Natural killer cell treated with Interleukin-12 subunit alpha and Interleukin-12 subunit beta and Interleukin-15 and Interleukin-18, amount 100 ng/mL, for 72 hours (primary cell): Measurements from ENCODE around the gene JAKMIP1. TPM values are rescaled to one million over a fixed set of nuclear protein-coding genes. Genes with fewer than 3 reads are reported as not detected.

Experiments
- ATAC-seq, 2 donors: fragments of 150-1000 bp; cut with Tn5 transposase in 1 of 2; sonication (Bioruptor Pico), chemical (Tn5 transposase) in 1 of 2; 2 replicates each; pipeline ENCODE4 v1.10.0; 2021
- DNase-seq: peaks from one replicate; pipeline ENCODE4 v3.0.0; 2022; ENCODE audit warnings: low spot score
- H3K27ac Mint-ChIP-seq, 2 donors: 1 replicate in 1 of 2; 2 replicates in 1 of 2; pipeline ENCODE4 v1.8.0; 2022; ENCODE audit warnings: mixed read lengths in 2 of 2, mild to moderate bottlenecking in 1 of 2, moderate library complexity in 1 of 2
- H3K27me3 Mint-ChIP-seq, 2 donors: 1 replicate in 1 of 2; 2 replicates in 1 of 2; pipeline ENCODE4 v1.8.0; 2022; ENCODE audit warnings: mixed read lengths in 2 of 2
- H3K36me3 Mint-ChIP-seq: one replicate; pipeline ENCODE4 v1.8.0; 2022; ENCODE audit warnings: mixed read lengths
- H3K4me1 Mint-ChIP-seq, 2 donors: 1 replicate in 1 of 2; 2 replicates in 1 of 2; pipeline ENCODE4 v1.8.0; 2022; ENCODE audit warnings: low read depth in 2 of 2, mixed read lengths in 2 of 2, mild to moderate bottlenecking in 1 of 2
- H3K4me3 Mint-ChIP-seq: one replicate; pipeline ENCODE4 v1.8.0; 2022; ENCODE audit warnings: mixed read lengths
- H3K9me3 Mint-ChIP-seq: 2 replicates; pipeline ENCODE4 v1.8.0; 2022; ENCODE audit warnings: mixed read lengths
- total RNA-seq, 2 donors: library from RNA; stranded (reverse); gene quantifications; one replicate each; pipeline ENCODE4 v1.2.3, GENCODE V29; 2022

Gene JAKMIP1
- total RNA-seq, 2 donors from 2014 or later = 16.3 to 66.7 TPM

GRCh38 chr4:6191448-6192130, 8.8 kb downstream of the JAKMIP1 start:
- H3K27me3 Mint-ChIP-seq = peaks cover 0 to 6% of the 10 kb centered on the region in 2 donors
- H3K9me3 Mint-ChIP-seq = no peaks in the 10 kb centered on the region
- H3K27ac Mint-ChIP-seq = peak overlapping the region in 1 of 2 donors; percentile 100
- no peak for DNase-seq
- H3K36me3 Mint-ChIP-seq = peaks cover 25% of the 10 kb centered on the region
- no peak for ATAC-seq
- no peak overlapping the region for H3K4me3 Mint-ChIP-seq
- H3K4me1 Mint-ChIP-seq = peaks cover 22 to 67% of the 10 kb centered on the region in 2 donors

- Mint-ChIP-seq H3K36me3 (peaks cover 34% of the 10 kb centered on the region), H3K27ac (peak overlapping the region in 1 of 2 donors; percentile 100), H3K4me1 (peaks cover 27 to 70% of the 10 kb centered on the region in 2 donors), H3K4me3 (peak overlapping the region; percentile 19), H3K9me3 (no peaks in the 10 kb centered on the region), H3K27me3 (peaks cover 0 to 6% of the 10 kb centered on the region in 2 donors)
- DNase-seq = no peak
- no peak for ATAC-seq
These were observed 9.9 kb downstream of the JAKMIP1 start for GRCh38 chr4:6190486-6190885.

- peak in 1 of 2 donors; percentile 45 for ATAC-seq
- Mint-ChIP-seq H3K36me3 (peaks cover 34% of the 10 kb centered on the region), H3K27me3 (peaks cover 0 to 6% of the 10 kb centered on the region in 2 donors), H3K9me3 (no peaks in the 10 kb centered on the region), H3K4me3 (peak overlapping the region; percentile 19), H3K4me1 (peaks cover 31 to 76% of the 10 kb centered on the region in 2 donors), H3K27ac (peak overlapping the region in 1 of 2 donors; percentile 100)
- no peak for DNase-seq
These were observed 10.8 kb downstream of the JAKMIP1 start for GRCh38 chr4:6189511-6189910.

DNA sequence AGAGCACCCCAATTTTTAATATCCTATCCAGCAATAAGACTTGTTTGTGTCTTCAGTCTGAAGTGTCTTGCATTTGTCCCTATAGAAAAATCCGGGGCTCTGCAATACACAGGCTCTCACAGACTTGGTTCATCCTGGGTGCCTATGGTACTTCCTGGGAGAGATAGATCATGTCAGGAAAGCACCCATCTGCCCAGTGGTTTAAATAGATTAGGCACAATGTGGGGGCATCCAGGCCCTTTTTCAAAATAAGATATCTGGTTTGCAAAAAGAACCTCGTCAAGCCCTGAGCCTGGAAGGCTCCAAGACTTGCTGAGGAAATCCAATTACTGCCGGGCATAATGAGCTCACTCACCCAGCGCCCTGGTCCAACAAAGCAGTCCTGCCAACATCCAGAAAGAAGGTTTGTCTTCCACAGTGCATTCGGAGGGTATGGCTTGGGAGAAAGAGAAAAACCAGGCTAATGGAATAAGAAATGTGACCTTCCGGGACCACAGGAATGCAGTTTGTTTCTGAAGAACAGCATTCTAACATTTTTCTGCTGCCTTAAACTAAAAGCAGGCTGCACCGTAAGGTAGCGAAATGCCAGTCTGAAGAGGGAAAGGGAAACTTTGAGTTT, 11.6 kb downstream of the JAKMIP1 start:
- Mint-ChIP-seq H3K27ac (peak overlapping the region in 1 of 2 donors; percentile 100), H3K4me1 (peaks cover 34 to 77% of the 10 kb centered on the region in 2 donors)

DNA sequence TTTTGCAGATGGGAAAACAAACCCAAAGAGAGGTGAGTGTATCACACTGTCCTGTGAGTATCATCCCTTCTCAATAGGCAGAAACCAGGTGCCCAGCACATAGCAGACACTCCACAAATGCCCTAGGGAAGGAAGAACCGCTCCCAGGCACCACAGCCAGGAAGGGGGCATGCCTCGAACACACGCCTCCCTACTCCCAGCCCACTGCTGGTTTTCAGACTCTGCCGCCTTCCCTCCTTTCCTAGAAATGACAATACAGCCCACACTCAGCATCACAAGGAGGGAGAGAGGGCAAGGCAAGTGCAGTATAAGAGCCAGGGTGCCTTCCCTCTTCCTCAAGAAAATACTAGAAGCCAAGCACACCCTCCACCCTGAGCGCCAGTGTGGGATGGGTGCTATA, 16.2 kb downstream of the JAKMIP1 start:
- no peak for DNase-seq
- Mint-ChIP-seq H3K4me3 (peak overlapping the region; percentile 94), H3K4me1 (peaks cover 54 to 93% of the 10 kb centered on the region in 2 donors), H3K36me3 (peaks cover 48% of the 10 kb centered on the region), H3K27ac (peak overlapping the region; percentile 96 to 100), H3K9me3 (no peaks in the 10 kb centered on the region), H3K27me3 (peaks cover 0 to 3% of the 10 kb centered on the region in 2 donors)
- peak in 1 of 2 donors; percentile 0 for ATAC-seq

More for the DNA sequence above, 11.6 kb downstream of the JAKMIP1 start:
- Mint-ChIP-seq H3K9me3 (no peaks in the 10 kb centered on the region), H3K4me3 (peak overlapping the region; percentile 94), H3K36me3 (peaks cover 30% of the 10 kb centered on the region), H3K27me3 (peaks cover 0 to 4% of the 10 kb centered on the region in 2 donors)
- DNase-seq (no peak), ATAC-seq (no peak)

DNA sequence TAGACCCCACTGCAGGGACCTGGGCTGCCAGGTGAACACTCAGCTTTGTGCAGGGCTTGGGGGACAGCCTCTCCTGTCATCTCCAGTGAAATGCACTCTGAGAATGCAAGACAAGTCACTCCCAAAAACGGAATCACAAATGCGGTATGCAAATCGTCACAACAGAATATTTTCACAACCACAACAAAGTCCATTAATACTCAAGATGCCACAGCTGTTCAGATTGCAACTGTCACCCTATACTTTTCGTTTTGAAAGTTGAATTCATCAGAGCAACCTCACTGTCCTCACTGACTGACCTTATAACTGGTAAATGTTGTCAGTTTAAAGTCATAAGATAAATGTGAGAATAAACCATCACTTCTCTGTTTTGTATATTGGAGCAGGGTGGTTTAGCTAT, 16.6 kb downstream of the JAKMIP1 start:
- peaks cover 52% of the 10 kb centered on the region for H3K36me3 Mint-ChIP-seq
- peaks cover 57 to 94% of the 10 kb centered on the region in 2 donors for H3K4me1 Mint-ChIP-seq
- H3K9me3 Mint-ChIP-seq = no peaks in the 10 kb centered on the region
- H3K27me3 Mint-ChIP-seq = peaks cover 0 to 3% of the 10 kb centered on the region in 2 donors
- peak overlapping the region; percentile 96 to 100 for H3K27ac Mint-ChIP-seq
- peak overlapping the region; percentile 94 for H3K4me3 Mint-ChIP-seq
- peak; percentile 2 to 61 for ATAC-seq
- no peak for DNase-seq

GRCh38 chr4:6182376-6183280, 17.7 kb downstream of the JAKMIP1 start:
- no peak for ATAC-seq
- Mint-ChIP-seq H3K9me3 (no peaks in the 10 kb centered on the region), H3K4me1 (peaks cover 64 to 95% of the 10 kb centered on the region in 2 donors), H3K27me3 (no peaks in the 10 kb centered on the region), H3K27ac (peak overlapping the region; percentile 96 to 100), H3K4me3 (peak overlapping the region; percentile 91), H3K36me3 (peaks cover 59% of the 10 kb centered on the region)
- no peak for DNase-seq

GRCh38 chr4:6180841-6181631, 19.3 kb downstream of the JAKMIP1 start:
- DNase-seq = peak; percentile 76
- Mint-ChIP-seq H3K27ac (peak overlapping the region; percentile 96 to 100), H3K36me3 (peaks cover 52% of the 10 kb centered on the region), H3K27me3 (no peaks in the 10 kb centered on the region), H3K4me3 (peak overlapping the region; percentile 91), H3K9me3 (no peaks in the 10 kb centered on the region), H3K4me1 (peaks cover 66 to 84% of the 10 kb centered on the region in 2 donors)
- peak; percentile 84 to 91 for ATAC-seq

- Mint-ChIP-seq H3K27ac (peak overlapping the region; percentile 96 to 100), H3K36me3 (peaks cover 48% of the 10 kb centered on the region), H3K4me3 (peak overlapping the region; percentile 91), H3K27me3 (no peaks in the 10 kb centered on the region), H3K9me3 (no peaks in the 10 kb centered on the region), H3K4me1 (peaks cover 58 to 82% of the 10 kb centered on the region in 2 donors)
- DNase-seq (no peak), ATAC-seq (peak in 1 of 2 donors; percentile 48)
These were observed 21.0 kb downstream of the JAKMIP1 start for GRCh38 chr4:6179362-6179761.

GRCh38 chr4:6178757-6179156, 21.6 kb downstream of the JAKMIP1 start:
- Mint-ChIP-seq H3K4me3 (peak overlapping the region; percentile 91), H3K4me1 (peaks cover 54 to 82% of the 10 kb centered on the region in 2 donors), H3K27me3 (no peaks in the 10 kb centered on the region), H3K27ac (peak overlapping the region; percentile 96 to 100), H3K9me3 (no peaks in the 10 kb centered on the region), H3K36me3 (peaks cover 54% of the 10 kb centered on the region)
- DNase-seq = no peak
- no peak for ATAC-seq

DNA sequence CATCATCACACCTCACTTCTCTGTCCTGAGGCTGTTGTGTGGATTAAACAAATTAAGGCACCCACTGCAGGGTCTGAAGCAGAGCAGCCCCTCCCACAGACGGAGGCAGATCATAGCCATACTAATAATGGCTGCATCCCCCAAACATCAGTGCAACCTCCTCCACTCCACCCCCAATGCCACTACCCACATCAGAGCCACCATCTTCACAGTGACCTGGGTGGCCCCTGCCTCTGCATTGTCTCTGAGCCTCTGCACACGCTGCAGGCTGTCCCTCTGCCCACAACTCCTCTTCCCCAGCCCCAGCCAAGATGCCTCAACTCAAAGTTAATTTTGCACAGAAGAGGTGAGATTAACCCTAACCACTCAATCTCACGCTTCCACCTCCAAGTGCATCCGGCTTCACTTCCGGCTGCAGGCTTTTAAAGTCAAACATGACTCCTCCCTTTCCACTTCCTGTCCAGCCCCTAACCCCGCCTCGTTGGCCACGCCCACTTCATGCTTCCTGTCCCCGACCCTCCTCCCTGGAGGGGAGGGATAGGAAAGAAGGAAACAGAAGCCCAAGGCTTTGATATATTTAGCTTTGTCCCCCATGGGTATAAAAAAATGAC, 22.7 kb downstream of the JAKMIP1 start:
- Mint-ChIP-seq H3K9me3 (no peaks in the 10 kb centered on the region), H3K27ac (peak overlapping the region; percentile 96 to 100), H3K27me3 (no peaks in the 10 kb centered on the region), H3K4me1 (peaks cover 54 to 84% of the 10 kb centered on the region in 2 donors), H3K36me3 (peaks cover 60% of the 10 kb centered on the region), H3K4me3 (peak overlapping the region; percentile 91)
- peak; percentile 50 to 53 for ATAC-seq
- peak; percentile 78 for DNase-seq

- Mint-ChIP-seq H3K4me3 (peak overlapping the region; percentile 15), H3K9me3 (peaks cover 9% of the 10 kb centered on the region), H3K27ac (peak overlapping the region in 1 of 2 donors; percentile 100), H3K27me3 (no peaks in the 10 kb centered on the region), H3K36me3 (peaks cover 63% of the 10 kb centered on the region), H3K4me1 (peaks cover 47 to 83% of the 10 kb centered on the region in 2 donors)
- no peak for DNase-seq
- no peak for ATAC-seq
These were observed 24.9 kb downstream of the JAKMIP1 start for GRCh38 chr4:6175426-6175825.
